Islet of Langerhans (tissue), 1 donor: ENCODE data around the gene PNCK.

Experiments used
- FAIRE-seq: peaks from one replicate; lab custom pipeline; 2011; peaks lifted over from hg19 to GRCh38; lab: Jason Lieb, UNC

The PNCK gene

DNA sequence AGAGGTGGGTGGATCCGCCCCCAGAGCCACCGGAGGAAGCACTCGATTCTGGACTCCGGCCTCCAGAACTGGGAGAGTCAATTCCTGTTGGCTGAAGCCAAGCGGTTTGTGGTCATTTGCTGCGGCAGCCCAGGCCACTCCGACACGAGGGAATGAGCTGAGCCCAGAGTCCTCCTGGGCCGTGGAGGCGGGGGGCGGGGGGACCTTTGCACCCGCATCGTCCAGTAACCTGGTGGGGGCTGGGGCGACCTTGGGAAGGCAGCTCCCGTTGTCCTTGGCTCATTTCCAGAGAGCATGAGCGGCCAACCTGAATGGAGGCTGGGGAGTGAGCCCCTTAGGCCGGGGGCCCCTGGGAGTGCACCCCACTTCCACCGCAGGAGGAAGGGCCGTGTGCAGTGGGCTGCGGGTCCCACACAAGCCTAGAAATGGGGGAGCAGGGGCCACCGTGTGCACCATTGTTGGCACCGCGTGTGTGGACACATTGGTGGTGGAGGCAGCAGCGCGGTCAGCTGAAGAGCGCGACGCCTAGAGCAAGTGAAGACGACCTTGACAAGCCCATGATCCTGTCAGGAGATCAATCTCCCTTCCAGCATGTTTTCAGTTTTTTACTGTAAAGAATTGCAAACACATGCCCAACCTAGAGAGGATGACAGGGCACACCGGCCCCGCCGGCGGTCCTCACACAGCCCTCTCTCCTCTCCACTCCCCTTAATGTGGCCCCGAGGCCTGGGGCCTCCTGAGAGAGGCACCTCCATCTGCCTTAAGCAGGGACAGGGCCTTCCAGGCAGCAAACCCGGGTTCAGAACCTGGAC is 46.5 kb downstream of the PNCK start:
- FAIRE-seq = no peak

- no peak for FAIRE-seq
Measured at GRCh38 chrX:153626025-153626633, 47.5 kb downstream of the PNCK start.

DNA sequence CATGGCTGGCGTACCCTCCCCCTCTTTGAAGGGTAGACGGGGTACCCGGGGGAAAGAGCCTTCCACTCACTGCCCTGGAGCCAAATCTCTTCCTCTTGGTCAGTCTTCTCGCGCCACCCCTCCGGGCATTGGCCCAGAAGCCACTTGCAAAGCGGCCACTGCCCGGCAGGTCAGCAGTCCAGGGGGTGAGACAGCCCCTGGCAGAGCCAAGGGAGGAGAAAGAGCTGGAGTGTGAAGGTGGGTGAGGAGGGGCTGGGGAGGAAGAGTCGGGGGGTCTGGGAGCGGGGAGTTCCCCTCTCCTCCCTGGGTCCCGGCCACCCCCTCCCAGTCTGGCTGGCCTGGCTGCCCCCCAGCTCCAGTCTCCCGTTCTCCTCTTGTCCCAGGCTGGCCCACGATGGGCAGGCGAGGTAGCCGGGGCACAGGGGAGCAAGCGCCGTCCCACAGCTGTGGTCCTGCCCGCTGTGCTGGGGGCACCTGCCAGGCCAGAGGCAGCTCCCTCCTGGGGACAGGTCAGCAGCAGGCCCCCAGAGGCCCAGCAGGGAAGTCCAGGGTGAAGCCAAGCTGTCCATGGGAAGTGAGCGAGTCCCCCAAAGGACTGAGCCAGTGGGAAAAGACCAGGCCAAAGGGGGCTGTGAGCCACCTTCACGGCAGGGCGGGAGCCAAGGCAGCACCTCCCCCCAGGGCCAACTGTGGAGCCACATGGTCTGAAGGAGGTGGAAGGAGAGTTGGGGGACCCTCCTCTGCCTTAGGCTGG is 48.2 kb downstream of the PNCK start:
- FAIRE-seq = no peak

GRCh38 chrX:153624196-153625091 is 49.2 kb downstream of the PNCK start:
- FAIRE-seq = no peak

DNA sequence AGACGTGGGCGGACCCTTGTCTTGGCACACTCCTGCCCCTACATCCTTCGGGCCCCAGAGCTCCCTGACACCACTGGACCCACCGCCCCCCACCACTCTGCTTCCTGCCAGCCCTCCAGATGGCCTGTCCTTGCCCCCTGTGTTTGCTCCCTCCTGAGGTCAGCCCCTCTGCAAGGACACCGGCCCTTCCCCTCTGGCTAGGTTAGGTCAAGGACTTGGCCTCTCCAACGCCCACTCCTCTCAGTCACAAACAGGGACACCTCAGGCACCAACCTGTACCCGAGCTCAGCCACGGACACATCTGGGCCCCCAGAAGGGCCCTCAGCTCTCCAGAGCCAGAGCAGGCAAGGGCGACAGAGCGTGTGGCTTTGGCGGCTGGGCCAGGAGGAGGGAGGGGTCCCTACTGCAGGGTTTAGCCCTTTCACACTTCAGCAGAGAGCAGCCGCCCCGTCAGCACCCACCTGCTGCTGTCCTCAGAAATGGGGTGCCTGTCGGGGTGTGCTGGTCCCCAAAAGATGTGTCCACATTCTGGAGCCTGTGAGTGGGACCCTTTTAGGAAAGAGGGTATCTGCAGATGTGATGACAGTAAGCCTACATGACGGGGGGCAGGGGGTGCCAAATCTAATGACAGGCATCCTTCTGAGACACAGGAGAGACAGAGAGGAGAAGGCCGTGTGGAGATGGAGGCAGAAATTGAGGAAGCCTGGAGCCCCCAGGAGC is 50.1 kb downstream of the PNCK start:
- FAIRE-seq = no peak

GRCh38 chrX:153622661-153623309 is 50.8 kb downstream of the PNCK start:
- no peak for FAIRE-seq

- no peak for FAIRE-seq
Measured at GRCh38 chrX:153621949-153622598, 51.5 kb downstream of the PNCK start.

DNA sequence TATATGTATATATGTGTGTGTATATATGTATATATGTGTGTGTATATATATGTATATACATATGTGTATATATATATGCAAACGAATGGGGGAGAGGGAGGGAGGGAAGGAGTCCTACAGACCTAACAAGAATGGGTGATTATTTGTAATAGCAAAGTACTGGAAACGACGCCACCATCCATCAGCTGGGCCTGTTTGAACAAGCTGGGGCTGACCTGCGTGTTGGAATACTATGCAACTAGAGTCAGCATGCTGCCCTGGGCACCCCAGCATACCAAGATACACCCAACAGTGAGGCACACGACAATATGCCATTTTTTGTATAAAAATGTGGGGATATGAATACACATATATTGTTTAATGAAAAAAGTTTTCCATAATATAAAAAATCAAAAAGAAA is 53.0 kb downstream of the PNCK start:
- no peak for FAIRE-seq
